GM18907 (cell line): ENCODE measurements around the gene TNFAIP1.

Source experiments
- ATAC-seq: cut with Tn5 transposase; IDR thresholded peaks from one replicate; pipeline ENCODE4 v1.9.1; 2021; ENCODE audit warnings: mild to moderate bottlenecking, moderate library complexity; ENCODE audit not compliant: unreplicated experiment

The TNFAIP1 gene

DNA sequence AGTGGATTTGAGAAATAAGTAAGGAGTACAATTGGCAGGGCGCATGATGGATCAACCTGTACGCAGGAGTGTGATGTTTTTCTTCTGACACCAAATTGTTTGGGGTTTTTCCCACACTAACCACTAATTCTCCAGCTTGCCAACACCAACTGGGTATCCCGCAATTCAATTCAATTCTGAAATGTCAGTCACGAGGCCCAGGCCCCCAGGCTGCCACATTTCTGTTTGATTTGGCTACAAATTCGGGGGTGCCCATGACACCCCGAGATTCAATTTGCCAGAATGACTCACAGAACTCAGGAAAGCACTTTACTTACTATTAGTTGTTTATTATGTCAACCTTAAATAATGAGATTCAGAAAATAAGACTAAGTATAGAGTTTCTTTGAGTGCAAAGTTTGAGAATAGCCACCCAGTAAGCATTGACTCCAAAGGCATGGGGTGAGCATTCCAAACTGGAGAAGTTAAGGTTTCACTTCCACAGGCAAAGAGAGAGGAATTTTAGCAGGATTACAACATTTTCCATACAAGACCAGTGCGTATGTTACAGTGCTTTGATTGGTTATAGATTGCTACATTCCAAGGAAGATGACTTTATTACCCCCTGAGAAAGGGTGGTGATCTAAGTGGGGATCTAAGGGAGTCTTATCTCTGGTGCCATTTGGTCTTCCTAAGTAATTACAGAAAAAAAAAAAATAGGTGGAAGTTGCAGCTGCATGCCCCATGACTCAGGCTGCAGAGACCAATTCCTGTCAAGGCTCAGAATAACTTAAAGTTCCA lies 59.0 kb downstream of the TNFAIP1 start:
- no peak for ATAC-seq

DNA sequence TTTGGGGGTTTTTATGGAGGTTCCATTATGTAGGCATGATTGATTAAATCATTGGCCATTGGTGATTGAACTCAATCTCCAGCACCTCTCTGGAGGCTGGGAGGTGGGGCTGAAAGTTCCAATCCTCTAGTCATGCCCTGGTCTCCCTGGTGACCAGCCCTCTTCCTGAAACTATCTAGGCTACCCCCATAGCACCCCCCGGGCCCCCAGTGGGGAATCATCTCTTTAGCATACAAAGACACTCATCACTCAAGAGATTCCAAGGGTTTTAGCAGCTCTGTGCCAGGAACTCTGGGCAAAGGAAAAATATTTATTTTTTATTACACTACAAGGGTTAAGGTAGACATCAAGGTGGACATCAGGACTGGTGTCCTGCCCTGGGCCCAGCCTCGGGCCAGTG lies 59.9 kb downstream of the TNFAIP1 start:
- no peak for ATAC-seq

DNA sequence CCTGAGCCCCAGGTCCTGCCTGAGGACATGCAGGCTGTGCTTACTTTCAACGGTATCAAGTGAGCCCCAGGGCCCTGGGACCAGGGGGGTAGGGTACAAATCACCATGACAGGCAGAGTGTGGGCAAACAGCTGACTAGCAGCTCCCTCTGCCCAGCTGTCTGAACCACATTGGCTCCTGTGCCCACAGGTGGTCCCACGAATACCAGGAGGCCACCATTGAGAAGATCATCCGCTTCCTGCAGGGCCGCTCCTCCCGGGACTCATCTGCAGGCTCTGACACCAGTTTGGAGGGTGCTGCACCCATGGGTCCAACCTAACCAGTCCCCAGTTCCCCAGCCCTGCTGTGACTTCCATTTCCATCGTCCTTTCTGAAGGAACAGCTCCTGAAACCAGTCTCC lies 60.4 kb downstream of the TNFAIP1 start:
- ATAC-seq: no peak
